SK-N-SH (cell line): Measurements from ENCODE around the gene DENND1A. TPM values are rescaled to one million over a fixed set of nuclear protein-coding genes. Genes with fewer than 3 reads are reported as not detected.

Experiments
- CTCF ChIA-PET: fragments of 300-600, 350-600 bp; formaldehyde crosslinking; extraction: SDS; loops from one replicate; lab custom pipeline; 2021; lab: Yijun Ruan, JAX
- POLR2A ChIA-PET: fragments of 350-600 bp; sonication (Branson Sonifier 250); formaldehyde crosslinking; extraction: SDS; loops from one replicate; lab custom pipeline; 2020; ENCODE audit warnings: antibody characterized with exemption, inconsistent platforms; lab: Yijun Ruan, JAX
- DNase-seq: peaks from one replicate; pipeline ENCODE4 v3.0.0; 2012
- H2AFZ ChIP-seq: fragments of 200-600 bp; sonication (generic); 2 replicates; pipeline ENCODE4 v1.8.1; 2016; ENCODE audit warnings: antibody characterized with exemption, mild to moderate bottlenecking, low read depth
- H3F3A ChIP-seq: fragments of 200-600 bp; sonication (generic); replicated peaks from 2 replicates; pipeline ENCODE3; 2016; ENCODE audit warnings: antibody characterized with exemption, mild to moderate bottlenecking; ENCODE audit not compliant: insufficient read depth
- H3K27ac ChIP-seq, 2 experiments: fragments of 200-500 bp in 1 of 2; fragments of 200-600 bp in 1 of 2; sonication (Bioruptor generic) in 1 of 2; sonication (generic), shearing (Covaris generic) in 1 of 2; 2 replicates each; pipeline versions ENCODE4 v1.5.1 to v1.6.1; 2014 to 2016; ENCODE audit warnings: low read depth in 2 of 2, inconsistent platforms in 1 of 2, low read length in 1 of 2, mild to moderate bottlenecking in 1 of 2, mixed read lengths in 1 of 2
- H3K27me3 ChIP-seq: fragments of 200-600 bp; sonication (generic), shearing (Covaris generic); 2 replicates; pipeline ENCODE4 v1.6.1; 2016; ENCODE audit warnings: mixed run types; ENCODE audit not compliant: insufficient read depth
- H3K36me3 ChIP-seq, 2 experiments: fragments of 200-500 bp in 1 of 2; fragments of 200-600 bp in 1 of 2; sonication (Bioruptor generic) in 1 of 2; sonication (generic) in 1 of 2; replicated peaks in 1 of 2; 2 replicates each; pipeline versions ENCODE3 to v1.5.1; 2014 to 2016; ENCODE audit warnings: low read length in 1 of 2, mild to moderate bottlenecking in 1 of 2; ENCODE audit not compliant: insufficient read depth in 2 of 2, control insufficient read depth in 1 of 2
- H3K4me1 ChIP-seq, 2 experiments: fragments of 200-500 bp in 1 of 2; fragments of 200-600 bp in 1 of 2; sonication (Bioruptor generic) in 1 of 2; sonication (generic), shearing (Covaris generic) in 1 of 2; 2 replicates each; pipeline versions ENCODE4 v1.5.1 to v1.6.1; 2014 to 2016; ENCODE audit warnings: low read depth in 1 of 2, low read length in 1 of 2, mixed run types in 1 of 2; ENCODE audit not compliant: insufficient read depth in 2 of 2, control insufficient read depth in 1 of 2
- H3K4me2 ChIP-seq: fragments of 200-600 bp; sonication (generic), shearing (Covaris generic); 2 replicates; pipeline ENCODE4 v1.6.1; 2017; ENCODE audit warnings: mixed run types
- H3K4me3 ChIP-seq, 2 experiments: fragments of 200-500 bp in 1 of 2; fragments of 200-600 bp in 1 of 2; sonication (Bioruptor generic) in 1 of 2; sonication (generic), shearing (Covaris generic) in 1 of 2; 2 replicates each; pipeline versions ENCODE4 v1.5.1 to v1.8.1; 2014 to 2016; ENCODE audit warnings: low read depth in 2 of 2, inconsistent platforms in 1 of 2, low read length in 1 of 2, mild to moderate bottlenecking in 1 of 2, mixed read lengths in 1 of 2, moderate library complexity in 1 of 2
- H3K79me2 ChIP-seq: fragments of 200-600 bp; sonication (generic); 2 replicates; pipeline ENCODE4 v1.8.1; 2017; ENCODE audit warnings: mild to moderate bottlenecking; ENCODE audit not compliant: insufficient read depth
- H3K9ac ChIP-seq: fragments of 200-600 bp; sonication (generic); 2 replicates; pipeline ENCODE4 v1.6.1; 2017; ENCODE audit warnings: mixed run types
- H3K9me2 ChIP-seq: fragments of 200-600 bp; sonication (generic); 2 replicates; pipeline ENCODE4 v1.6.1; 2017; ENCODE audit warnings: mixed run types
- H3K9me3 ChIP-seq: fragments of 200-600 bp; sonication (generic); 2 replicates; pipeline ENCODE4 v1.6.1; 2017; ENCODE audit warnings: mixed run types, mild to moderate bottlenecking, moderate library complexity
- H4K20me1 ChIP-seq: fragments of 200-600 bp; sonication (generic); 2 replicates; pipeline ENCODE4 v1.6.1; 2017; ENCODE audit warnings: mild to moderate bottlenecking, mixed run types; ENCODE audit not compliant: insufficient read depth
- ELF1 ChIP-seq: IDR thresholded peaks from 2 replicates; pipeline ENCODE4 v1.4.0; 2012
- EZH2phosphoT487 ChIP-seq: fragments of 200-600 bp; sonication (generic); IDR thresholded peaks from 2 replicates; pipeline ENCODE4 v1.6.1; 2017; ENCODE audit warnings: low read depth, mixed run types, mild to moderate bottlenecking, antibody characterized with exemption, moderate library complexity, borderline replicate concordance
- FOSL2 ChIP-seq: IDR thresholded peaks from 2 replicates; pipeline ENCODE4 v1.4.0; 2012; ENCODE audit warnings: low read depth, mild to moderate bottlenecking, moderate library complexity, borderline replicate concordance
- GABPA ChIP-seq: IDR thresholded peaks from 2 replicates; pipeline ENCODE4 v1.4.0; 2012; ENCODE audit warnings: low read depth, mild to moderate bottlenecking
- GATA2 ChIP-seq: sonication (generic); formaldehyde crosslinking; IDR thresholded peaks from 2 replicates; pipeline ENCODE4 v1.5.0; 2020; ENCODE audit warnings: mild to moderate bottlenecking, missing genetic modification reagents
- MEF2A ChIP-seq: IDR thresholded peaks from 2 replicates; pipeline ENCODE4 v1.4.0; 2012; ENCODE audit warnings: low read depth, borderline replicate concordance
- MXI1 ChIP-seq: IDR thresholded peaks from 2 replicates; pipeline ENCODE4 v1.6.1; 2012; ENCODE audit warnings: mild to moderate bottlenecking, low read depth, low read length, improper control_type of control experiment
- NRF1 ChIP-seq: IDR thresholded peaks from 2 replicates; pipeline ENCODE4 v1.6.1; 2012; ENCODE audit warnings: low read depth, mild to moderate bottlenecking, low read length
- RCOR1 ChIP-seq: fragments of 150-350 bp; IDR thresholded peaks from 2 replicates; pipeline ENCODE4 v1.6.1; 2017; ENCODE audit warnings: antibody characterized with exemption, low read length
- RFX5 ChIP-seq: IDR thresholded peaks from 2 replicates; pipeline ENCODE4 v1.6.1; 2012; ENCODE audit warnings: mild to moderate bottlenecking, improper control_type of control experiment, low read length
- SIN3A ChIP-seq: IDR thresholded peaks from 2 replicates; pipeline ENCODE4 v1.6.1; 2012; ENCODE audit warnings: low read depth, mild to moderate bottlenecking, low read length, moderate library complexity, borderline replicate concordance
- TAF1 ChIP-seq: IDR thresholded peaks from 2 replicates; pipeline ENCODE4 v1.6.1; 2012; ENCODE audit warnings: low read depth, mild to moderate bottlenecking, low read length, moderate library complexity, borderline replicate concordance
- TCF12 ChIP-seq: IDR thresholded peaks from 2 replicates; pipeline ENCODE4 v1.4.0; 2012
- YY1 ChIP-seq: IDR thresholded peaks from 2 replicates; pipeline ENCODE4 v1.4.0; 2012; ENCODE audit warnings: low read depth, mild to moderate bottlenecking
- WGBS: methylation state at CpG from one replicate; pipeline ENCODE4 v1.1.6; 2017; ENCODE audit warnings: low lambda C conversion rate; 5-methylcytosine and 5-hydroxymethylcytosine counted together
- polyA plus RNA-seq, 3 experiments: library from polyadenylated mRNA; depleted of rRNA; stranded (reverse); fragments of >200 nt; gene quantifications; 2 replicates each; pipeline ENCODE4 v1.2.3, GENCODE V29; 2012
- TF ChIP-seq, protein P1 (sequence below): IDR thresholded peaks from 2 replicates; pipeline ENCODE4 v1.4.0; 2012; ENCODE audit warnings: low read depth, borderline replicate concordance
- TF ChIP-seq, protein P2 (sequence below): fragments of 150-350 bp; IDR thresholded peaks from 2 replicates; pipeline ENCODE4 v1.6.1; 2017; ENCODE audit warnings: antibody characterized with exemption, low read length, low read depth, borderline replicate concordance
- TF ChIP-seq, protein P3 (sequence below): IDR thresholded peaks from 2 replicates; pipeline ENCODE4 v1.6.1; 2012; ENCODE audit warnings: mild to moderate bottlenecking, low read depth, low read length, moderate library complexity
- TF ChIP-seq, protein P4 (sequence below): IDR thresholded peaks from 2 replicates; pipeline ENCODE4; 2012
- TF ChIP-seq, protein P5 (sequence below): fragments of 150-350 bp; IDR thresholded peaks from 2 replicates; pipeline ENCODE4 v1.6.1; 2016; ENCODE audit warnings: mild to moderate bottlenecking, low read depth, low read length

DENND1A gene
- polyA plus RNA-seq, 1 of the 3 experiments (the other 2 are of a cell fraction), result 25.4 TPM

DNA sequence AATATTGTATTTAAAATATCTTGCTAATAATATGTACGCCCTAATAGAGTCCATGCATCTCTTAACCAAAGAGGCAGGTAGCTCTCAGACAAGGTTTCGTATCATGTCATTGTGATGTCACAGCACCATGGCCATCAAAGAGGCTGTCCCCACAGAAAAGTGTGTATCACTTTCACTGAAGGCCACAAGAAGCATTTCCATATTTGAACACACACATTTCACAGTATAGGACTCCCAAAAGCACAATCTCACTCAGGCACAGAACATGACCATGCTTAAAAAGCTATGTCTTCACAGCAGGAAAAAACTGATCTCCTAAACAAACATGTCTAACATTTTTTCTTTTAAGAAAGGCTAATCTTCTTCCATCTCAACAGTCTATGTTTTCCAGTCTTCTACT, 133.8 kb downstream of the DENND1A start:
- Histone ChIP-seq H3K4me2 (no peak overlapping the region), H4K20me1 (no peaks in the 10 kb centered on the region), H3K79me2 (no peaks in the 10 kb centered on the region), H3K9me2 (no peaks in the 10 kb centered on the region), H3K27ac (no peak overlapping the region), H3K27me3 (no peaks in the 10 kb centered on the region), H3K9me3 (no peaks in the 10 kb centered on the region), H3K4me1 (peaks cover 4 to 7% of the 10 kb centered on the region in 2 experiments; a peak in 2 of 4 replicates), H3K36me3 (no peaks in the 10 kb centered on the region), H3F3A (no peaks in the 10 kb centered on the region), H3K9ac (no peak overlapping the region), H3K4me3 (no peak overlapping the region), H2AFZ (no peak overlapping the region)
- CTCF ChIA-PET, result interaction anchor here (0.7 kb wide), 1 partner anchor 12 kb away, joined by 3 read pairs; no protein-coding TSS in a partner anchor
- 98% methylated on average over 2 of the region's 2 CpGs for WGBS
- DNase-seq, result no peak
- POLR2A ChIA-PET, result no interaction called here
- TF ChIP-seq MEF2A (no peak), GATA2 (CRISPR knock-in tag) (no peak), NRF1 (no peak), SIN3A (no peak), RCOR1 (no peak), GABPA (no peak), RFX5 (no peak), TCF12 (no peak), FOSL2 (no peak), TAF1 (no peak), YY1 (no peak), ELF1 (no peak), EZH2phosphoT487 (no peak), MXI1 (no peak)
- TF ChIP-seq, protein P1, sequence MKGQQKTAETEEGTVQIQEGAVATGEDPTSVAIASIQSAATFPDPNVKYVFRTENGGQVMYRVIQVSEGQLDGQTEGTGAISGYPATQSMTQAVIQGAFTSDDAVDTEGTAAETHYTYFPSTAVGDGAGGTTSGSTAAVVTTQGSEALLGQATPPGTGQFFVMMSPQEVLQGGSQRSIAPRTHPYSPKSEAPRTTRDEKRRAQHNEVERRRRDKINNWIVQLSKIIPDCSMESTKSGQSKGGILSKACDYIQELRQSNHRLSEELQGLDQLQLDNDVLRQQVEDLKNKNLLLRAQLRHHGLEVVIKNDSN, result no peak
- TF ChIP-seq, protein P2, sequence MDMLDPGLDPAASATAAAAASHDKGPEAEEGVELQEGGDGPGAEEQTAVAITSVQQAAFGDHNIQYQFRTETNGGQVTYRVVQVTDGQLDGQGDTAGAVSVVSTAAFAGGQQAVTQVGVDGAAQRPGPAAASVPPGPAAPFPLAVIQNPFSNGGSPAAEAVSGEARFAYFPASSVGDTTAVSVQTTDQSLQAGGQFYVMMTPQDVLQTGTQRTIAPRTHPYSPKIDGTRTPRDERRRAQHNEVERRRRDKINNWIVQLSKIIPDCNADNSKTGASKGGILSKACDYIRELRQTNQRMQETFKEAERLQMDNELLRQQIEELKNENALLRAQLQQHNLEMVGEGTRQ, result no peak
- TF ChIP-seq, protein P3, sequence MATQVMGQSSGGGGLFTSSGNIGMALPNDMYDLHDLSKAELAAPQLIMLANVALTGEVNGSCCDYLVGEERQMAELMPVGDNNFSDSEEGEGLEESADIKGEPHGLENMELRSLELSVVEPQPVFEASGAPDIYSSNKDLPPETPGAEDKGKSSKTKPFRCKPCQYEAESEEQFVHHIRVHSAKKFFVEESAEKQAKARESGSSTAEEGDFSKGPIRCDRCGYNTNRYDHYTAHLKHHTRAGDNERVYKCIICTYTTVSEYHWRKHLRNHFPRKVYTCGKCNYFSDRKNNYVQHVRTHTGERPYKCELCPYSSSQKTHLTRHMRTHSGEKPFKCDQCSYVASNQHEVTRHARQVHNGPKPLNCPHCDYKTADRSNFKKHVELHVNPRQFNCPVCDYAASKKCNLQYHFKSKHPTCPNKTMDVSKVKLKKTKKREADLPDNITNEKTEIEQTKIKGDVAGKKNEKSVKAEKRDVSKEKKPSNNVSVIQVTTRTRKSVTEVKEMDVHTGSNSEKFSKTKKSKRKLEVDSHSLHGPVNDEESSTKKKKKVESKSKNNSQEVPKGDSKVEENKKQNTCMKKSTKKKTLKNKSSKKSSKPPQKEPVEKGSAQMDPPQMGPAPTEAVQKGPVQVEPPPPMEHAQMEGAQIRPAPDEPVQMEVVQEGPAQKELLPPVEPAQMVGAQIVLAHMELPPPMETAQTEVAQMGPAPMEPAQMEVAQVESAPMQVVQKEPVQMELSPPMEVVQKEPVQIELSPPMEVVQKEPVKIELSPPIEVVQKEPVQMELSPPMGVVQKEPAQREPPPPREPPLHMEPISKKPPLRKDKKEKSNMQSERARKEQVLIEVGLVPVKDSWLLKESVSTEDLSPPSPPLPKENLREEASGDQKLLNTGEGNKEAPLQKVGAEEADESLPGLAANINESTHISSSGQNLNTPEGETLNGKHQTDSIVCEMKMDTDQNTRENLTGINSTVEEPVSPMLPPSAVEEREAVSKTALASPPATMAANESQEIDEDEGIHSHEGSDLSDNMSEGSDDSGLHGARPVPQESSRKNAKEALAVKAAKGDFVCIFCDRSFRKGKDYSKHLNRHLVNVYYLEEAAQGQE, result no peak
- TF ChIP-seq, protein P4, sequence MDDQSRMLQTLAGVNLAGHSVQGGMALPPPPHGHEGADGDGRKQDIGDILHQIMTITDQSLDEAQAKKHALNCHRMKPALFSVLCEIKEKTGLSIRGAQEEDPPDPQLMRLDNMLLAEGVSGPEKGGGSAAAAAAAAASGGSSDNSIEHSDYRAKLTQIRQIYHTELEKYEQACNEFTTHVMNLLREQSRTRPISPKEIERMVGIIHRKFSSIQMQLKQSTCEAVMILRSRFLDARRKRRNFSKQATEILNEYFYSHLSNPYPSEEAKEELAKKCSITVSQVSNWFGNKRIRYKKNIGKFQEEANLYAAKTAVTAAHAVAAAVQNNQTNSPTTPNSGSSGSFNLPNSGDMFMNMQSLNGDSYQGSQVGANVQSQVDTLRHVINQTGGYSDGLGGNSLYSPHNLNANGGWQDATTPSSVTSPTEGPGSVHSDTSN, result no peak
- TF ChIP-seq, protein P5, sequence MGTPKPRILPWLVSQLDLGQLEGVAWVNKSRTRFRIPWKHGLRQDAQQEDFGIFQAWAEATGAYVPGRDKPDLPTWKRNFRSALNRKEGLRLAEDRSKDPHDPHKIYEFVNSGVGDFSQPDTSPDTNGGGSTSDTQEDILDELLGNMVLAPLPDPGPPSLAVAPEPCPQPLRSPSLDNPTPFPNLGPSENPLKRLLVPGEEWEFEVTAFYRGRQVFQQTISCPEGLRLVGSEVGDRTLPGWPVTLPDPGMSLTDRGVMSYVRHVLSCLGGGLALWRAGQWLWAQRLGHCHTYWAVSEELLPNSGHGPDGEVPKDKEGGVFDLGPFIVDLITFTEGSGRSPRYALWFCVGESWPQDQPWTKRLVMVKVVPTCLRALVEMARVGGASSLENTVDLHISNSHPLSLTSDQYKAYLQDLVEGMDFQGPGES, result no peak
